Islet precursor cell (in vitro differentiated cells): ENCODE results near the gene BTBD17.
A peak's percentile ranks its signal among the peaks of the same experiment; 100 is the strongest.
"Not testable (repeated sequence)": the region's sequence is repeated elsewhere in the genome, so short reads cannot be mapped to it uniquely, and the experiment has no call there.

Experiments used
- DNase-seq: peaks from one replicate; pipeline ENCODE4 v3.0.0-alpha.2; 2018

Gene BTBD17

GRCh38 chr17:74361230-74362068 is at the start of gene BTBD17:
TSS of gene BTBD17 (minus strand) at chr17:74361868. CDS start at chr17:74361819, 49 bp downstream.
- DNase-seq, result peak; percentile 92

- DNase-seq, result peak; percentile 83
Measured at GRCh38 chr17:74410001-74410443, 48.4 kb upstream of the BTBD17 start.

- DNase-seq, result no peak
Measured at GRCh38 chr17:74408815-74409214, 47.1 kb upstream of the BTBD17 start.

GRCh38 chr17:74408262-74408661 is 46.6 kb upstream of the BTBD17 start:
- DNase-seq, result peak; percentile 91

GRCh38 chr17:74407384-74407783 is 45.7 kb upstream of the BTBD17 start:
- DNase-seq, result no peak

- DNase-seq, result not testable (repeated sequence)
Measured at GRCh38 chr17:74405311-74405710, 43.6 kb upstream of the BTBD17 start.

GRCh38 chr17:74404789-74405188 is 43.1 kb upstream of the BTBD17 start:
- DNase-seq, result peak; percentile 54

- DNase-seq, result peak; percentile 92
Measured at GRCh38 chr17:74404218-74404617, 42.5 kb upstream of the BTBD17 start.

- DNase-seq, result peak; percentile 72
Measured at GRCh38 chr17:74403512-74404137, 42.0 kb upstream of the BTBD17 start.

GRCh38 chr17:74402048-74402447 is 40.4 kb upstream of the BTBD17 start:
- peak; percentile 66 for DNase-seq

GRCh38 chr17:74396567-74396966 is 34.9 kb upstream of the BTBD17 start:
- no peak for DNase-seq

GRCh38 chr17:74394977-74395376 is 33.3 kb upstream of the BTBD17 start:
- peak; percentile 89 for DNase-seq

- DNase-seq, result peak; percentile 53
Measured at GRCh38 chr17:74394275-74394950, 32.7 kb upstream of the BTBD17 start.

- DNase-seq, result no peak
Measured at GRCh38 chr17:74393346-74393942, 31.8 kb upstream of the BTBD17 start.

- no peak for DNase-seq
Measured at GRCh38 chr17:74392848-74393247, 31.2 kb upstream of the BTBD17 start.

GRCh38 chr17:74391771-74392170 is 30.1 kb upstream of the BTBD17 start:
- DNase-seq, result no peak

GRCh38 chr17:74390680-74391653 is 29.3 kb upstream of the BTBD17 start:
- peak; percentile 71 for DNase-seq

GRCh38 chr17:74389937-74390679 is 28.4 kb upstream of the BTBD17 start:
- no peak for DNase-seq

- no peak for DNase-seq
Measured at GRCh38 chr17:74389084-74389753, 27.6 kb upstream of the BTBD17 start.

GRCh38 chr17:74387365-74388218 is 25.9 kb upstream of the BTBD17 start:
- DNase-seq, result no peak
